Neural crest cell (in vitro differentiated cells): ENCODE data around the gene WNT8B. TPM values are rescaled to one million over a fixed set of nuclear protein-coding genes. Genes with fewer than 3 reads are reported as not detected.

Source experiments
- DNase-seq: peaks from one replicate; pipeline ENCODE4 v3.0.0; 2021; ENCODE audit warnings: low read depth, mixed read lengths, low spot score
- H3K27ac Mint-ChIP-seq: one replicate; pipeline ENCODE4 v1.8.0; 2021; ENCODE audit warnings: mild to moderate bottlenecking, mixed read lengths; ENCODE audit not compliant: unreplicated experiment
- H3K27me3 Mint-ChIP-seq: 2 replicates; pipeline ENCODE4 v1.8.0; 2021; ENCODE audit warnings: low read depth, mild to moderate bottlenecking, mixed read lengths
- H3K36me3 Mint-ChIP-seq: 2 replicates; pipeline ENCODE4 v1.8.0; 2021; ENCODE audit warnings: low read depth, mild to moderate bottlenecking, mixed read lengths
- H3K4me1 Mint-ChIP-seq: 2 replicates; pipeline ENCODE4 v1.8.0; 2021; ENCODE audit warnings: mixed read lengths
- H3K4me3 Mint-ChIP-seq: one replicate; pipeline ENCODE4 v1.8.0; 2021; ENCODE audit warnings: mild to moderate bottlenecking, mixed read lengths
- H3K9me3 Mint-ChIP-seq: 2 replicates; pipeline ENCODE4 v1.8.0; 2021; ENCODE audit warnings: mixed read lengths
- long read RNA-seq: library from polyadenylated mRNA; unstranded; transcript quantifications from one replicate; pipeline ENCODE4 v2.0.0, GENCODE V29; 2020
- total RNA-seq: library from RNA; stranded (reverse); gene quantifications from 2 replicates; pipeline ENCODE4 v1.2.1, GENCODE V29; 2021
- TF ChIP-seq, protein P1 (sequence below): fragments of 200-600 bp; sonication (generic); conservative IDR thresholded peaks from 2 replicates; pipeline ENCODE4 v1.5.0; 2021; ENCODE audit warnings: antibody characterized with exemption, mild to moderate bottlenecking

Gene WNT8B, protein sequence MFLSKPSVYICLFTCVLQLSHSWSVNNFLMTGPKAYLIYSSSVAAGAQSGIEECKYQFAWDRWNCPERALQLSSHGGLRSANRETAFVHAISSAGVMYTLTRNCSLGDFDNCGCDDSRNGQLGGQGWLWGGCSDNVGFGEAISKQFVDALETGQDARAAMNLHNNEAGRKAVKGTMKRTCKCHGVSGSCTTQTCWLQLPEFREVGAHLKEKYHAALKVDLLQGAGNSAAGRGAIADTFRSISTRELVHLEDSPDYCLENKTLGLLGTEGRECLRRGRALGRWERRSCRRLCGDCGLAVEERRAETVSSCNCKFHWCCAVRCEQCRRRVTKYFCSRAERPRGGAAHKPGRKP
- total RNA-seq: 3.8 and 4.2 TPM in 2 replicates
- long read RNA-seq, partial matches to known transcripts: 0 of 7 reads
- long read RNA-seq, other reads (novel, unspliced or antisense): 3 of 7 reads

DNA sequence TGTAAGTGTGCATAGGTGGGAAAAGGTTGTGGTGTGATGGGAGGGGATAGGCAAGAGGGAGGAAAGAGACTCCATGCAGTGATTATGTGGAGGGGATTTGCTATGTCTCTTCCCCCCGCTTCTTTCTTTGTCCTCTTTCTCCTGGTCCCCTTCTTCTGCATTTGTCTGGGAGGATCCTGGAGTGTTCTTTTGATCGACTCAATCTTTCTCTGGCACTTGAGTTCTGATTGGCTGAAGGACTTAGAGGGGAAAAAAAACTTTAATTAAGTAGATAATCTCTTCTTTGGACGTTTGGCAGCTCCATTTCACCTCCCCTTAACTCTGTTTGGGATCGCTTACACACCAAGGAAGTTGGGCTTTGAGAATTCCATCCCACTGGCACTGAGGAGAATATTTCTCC is at the start of gene WNT8B:
Gene WNT8B, plus strand, starts transcription at position 301 of the 400 bp plus-strand sequence. CDS start 160 bp downstream, outside the sequence.
- peaks cover 89% of the 10 kb centered on the region for H3K27me3 Mint-ChIP-seq
- no peak for DNase-seq
- H3K4me1 Mint-ChIP-seq: no peaks in the 10 kb centered on the region
- TF ChIP-seq, protein P1, sequence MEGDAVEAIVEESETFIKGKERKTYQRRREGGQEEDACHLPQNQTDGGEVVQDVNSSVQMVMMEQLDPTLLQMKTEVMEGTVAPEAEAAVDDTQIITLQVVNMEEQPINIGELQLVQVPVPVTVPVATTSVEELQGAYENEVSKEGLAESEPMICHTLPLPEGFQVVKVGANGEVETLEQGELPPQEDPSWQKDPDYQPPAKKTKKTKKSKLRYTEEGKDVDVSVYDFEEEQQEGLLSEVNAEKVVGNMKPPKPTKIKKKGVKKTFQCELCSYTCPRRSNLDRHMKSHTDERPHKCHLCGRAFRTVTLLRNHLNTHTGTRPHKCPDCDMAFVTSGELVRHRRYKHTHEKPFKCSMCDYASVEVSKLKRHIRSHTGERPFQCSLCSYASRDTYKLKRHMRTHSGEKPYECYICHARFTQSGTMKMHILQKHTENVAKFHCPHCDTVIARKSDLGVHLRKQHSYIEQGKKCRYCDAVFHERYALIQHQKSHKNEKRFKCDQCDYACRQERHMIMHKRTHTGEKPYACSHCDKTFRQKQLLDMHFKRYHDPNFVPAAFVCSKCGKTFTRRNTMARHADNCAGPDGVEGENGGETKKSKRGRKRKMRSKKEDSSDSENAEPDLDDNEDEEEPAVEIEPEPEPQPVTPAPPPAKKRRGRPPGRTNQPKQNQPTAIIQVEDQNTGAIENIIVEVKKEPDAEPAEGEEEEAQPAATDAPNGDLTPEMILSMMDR: no peak
- no peaks in the 10 kb centered on the region for H3K9me3 Mint-ChIP-seq
- peaks cover 7% of the 10 kb centered on the region for H3K36me3 Mint-ChIP-seq
- peak within 1 kb of the TSS; percentile 50 for H3K27ac Mint-ChIP-seq
- H3K4me3 Mint-ChIP-seq: no peak within 1 kb of the TSS

DNA sequence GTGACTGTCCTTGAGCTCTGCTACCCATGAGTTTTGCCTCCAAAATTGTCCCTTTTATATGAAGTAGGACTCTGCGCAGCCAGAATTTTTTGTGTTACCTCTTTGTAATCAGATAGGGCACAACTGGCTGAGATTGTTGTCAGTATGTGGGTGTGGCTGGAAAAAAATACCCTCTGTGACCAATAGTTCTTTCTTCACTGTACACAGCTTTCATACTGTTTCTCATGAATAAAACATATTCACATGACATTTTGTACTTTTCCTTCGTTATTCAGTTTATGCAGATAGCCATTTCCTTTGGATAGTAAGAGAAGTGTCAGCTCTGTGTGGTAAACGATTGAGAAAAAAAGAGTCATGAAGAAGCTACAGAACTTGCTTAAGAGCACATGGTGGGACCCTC is 49.6 kb upstream of the WNT8B start:
- Mint-ChIP-seq H3K4me3 (no peak overlapping the region), H3K27ac (no peak overlapping the region), H3K36me3 (peaks cover 11% of the 10 kb centered on the region), H3K27me3 (no peaks in the 10 kb centered on the region), H3K9me3 (no peaks in the 10 kb centered on the region), H3K4me1 (no peaks in the 10 kb centered on the region)
- DNase-seq: no peak
- TF ChIP-seq, protein P1: no peak

DNA sequence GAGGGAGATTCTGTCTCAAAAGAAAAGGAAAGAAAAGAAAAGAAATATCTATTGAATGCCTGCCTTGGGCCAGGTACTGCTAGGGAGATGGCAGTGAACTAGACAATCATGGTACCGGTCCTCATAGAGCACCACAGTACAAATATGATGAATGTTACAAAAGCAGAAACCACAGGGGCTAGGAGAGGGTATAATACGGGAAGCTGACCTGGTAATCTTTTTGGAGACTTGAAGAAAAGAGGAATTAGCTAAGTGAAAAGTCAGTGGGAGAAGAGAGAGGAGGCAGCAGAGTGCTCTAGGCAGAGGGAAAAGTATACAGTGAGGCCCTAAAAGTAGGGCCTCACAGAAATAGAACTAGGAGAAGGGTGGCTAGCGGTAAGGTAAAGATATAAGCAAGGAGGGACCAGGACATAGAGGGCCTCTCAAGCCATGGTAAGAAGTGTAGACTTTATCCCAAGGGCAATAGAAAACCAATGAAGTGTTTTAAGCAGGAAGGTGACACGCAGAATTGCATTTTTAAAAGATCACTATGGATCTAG is 42.8 kb upstream of the WNT8B start:
- no peaks in the 10 kb centered on the region for H3K9me3 Mint-ChIP-seq
- H3K27me3 Mint-ChIP-seq: no peaks in the 10 kb centered on the region
- H3K4me1 Mint-ChIP-seq: no peaks in the 10 kb centered on the region
- no peak for DNase-seq
- H3K27ac Mint-ChIP-seq: peak overlapping the region; percentile 3
- no peak overlapping the region for H3K4me3 Mint-ChIP-seq
- TF ChIP-seq, protein P1: no peak
- H3K36me3 Mint-ChIP-seq: no peaks in the 10 kb centered on the region

DNA sequence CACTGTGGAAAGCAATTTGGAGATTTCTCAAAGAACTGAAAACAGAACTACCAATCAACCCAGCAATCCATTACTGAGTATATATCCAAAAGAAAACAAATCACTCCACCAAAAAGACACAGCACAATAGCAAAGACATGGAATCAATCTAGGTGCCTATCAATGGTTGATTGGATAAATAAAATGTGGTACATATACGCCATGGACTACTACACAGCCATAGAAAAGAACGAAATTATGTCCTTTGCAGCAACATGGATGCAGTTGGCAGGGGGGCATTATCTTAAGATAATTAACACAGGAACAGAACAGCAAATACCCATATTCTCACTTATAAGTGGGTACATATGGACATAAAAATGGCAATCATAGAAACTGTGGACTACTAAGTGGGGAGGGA is 35.4 kb upstream of the WNT8B start:
- TF ChIP-seq, protein P1: no peak

DNA sequence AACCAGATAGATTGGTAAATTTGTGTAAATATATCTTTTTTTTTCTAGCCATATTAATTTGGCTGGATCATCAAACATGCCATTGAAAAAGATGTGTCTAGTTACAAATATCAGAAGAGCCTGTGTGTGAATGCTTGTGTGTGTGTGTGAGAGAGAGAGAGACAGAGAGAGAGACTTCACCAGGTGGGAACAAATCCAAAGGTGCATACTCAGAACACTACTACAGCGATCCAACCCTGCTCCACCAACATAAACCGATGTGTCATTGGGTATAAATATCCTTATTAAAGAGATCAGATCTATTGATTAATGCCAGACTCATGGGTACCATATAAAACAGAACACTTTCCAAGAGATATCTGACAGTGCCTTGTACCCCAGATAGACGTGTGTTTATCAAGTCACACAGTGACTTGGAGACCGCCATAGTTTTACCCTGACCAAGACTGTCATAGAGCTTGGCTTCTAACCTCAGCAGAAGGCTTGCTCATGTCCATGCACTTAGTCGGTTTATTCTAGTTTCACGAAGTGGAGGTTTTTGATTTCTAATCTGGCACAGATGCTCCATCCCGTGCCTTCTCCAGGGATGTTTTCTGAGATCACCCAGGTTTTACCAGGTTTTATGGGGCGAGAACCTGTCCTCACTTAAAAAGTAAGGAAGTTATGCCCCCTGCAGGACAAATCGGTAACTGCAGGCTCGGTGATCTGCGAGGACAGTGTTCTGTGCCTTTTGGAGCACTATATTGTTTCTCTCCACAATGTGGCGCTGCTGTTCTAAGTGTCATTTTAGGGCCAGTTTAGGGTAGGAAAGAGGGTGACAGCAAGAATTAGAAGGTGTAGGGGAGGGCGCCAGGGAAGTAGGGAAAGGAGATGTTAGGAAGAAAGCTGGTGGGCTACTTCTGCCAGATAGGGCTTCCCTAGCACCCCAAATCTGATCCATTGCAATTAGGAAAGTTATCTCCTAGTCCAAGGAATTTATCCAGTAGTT is 29.3 kb upstream of the WNT8B start:
- no peaks in the 10 kb centered on the region for H3K36me3 Mint-ChIP-seq
- TF ChIP-seq, protein P1: peak; percentile 100
- H3K27me3 Mint-ChIP-seq: no peaks in the 10 kb centered on the region
- peak; percentile 100 for DNase-seq
- no peak overlapping the region for H3K27ac Mint-ChIP-seq
- H3K4me3 Mint-ChIP-seq: no peak overlapping the region
- peaks cover 5% of the 10 kb centered on the region for H3K4me1 Mint-ChIP-seq
- no peaks in the 10 kb centered on the region for H3K9me3 Mint-ChIP-seq

More for the DNA sequence above, 35.4 kb upstream of the WNT8B start:
- H3K36me3 Mint-ChIP-seq: no peaks in the 10 kb centered on the region
- peaks cover 4% of the 10 kb centered on the region for H3K9me3 Mint-ChIP-seq
- no peak for DNase-seq
- H3K4me3 Mint-ChIP-seq: no peak overlapping the region
- no peak overlapping the region for H3K27ac Mint-ChIP-seq
- no peaks in the 10 kb centered on the region for H3K4me1 Mint-ChIP-seq
- H3K27me3 Mint-ChIP-seq: no peaks in the 10 kb centered on the region
